AG04449 (cell line): ENCODE results near the gene TSC1.

Source experiments
- CTCF ChIA-PET: fragments of 350-600 bp; formaldehyde crosslinking; extraction: SDS; loops from one replicate; lab custom pipeline; 2021; ENCODE audit warnings: antibody characterized with exemption; lab: Yijun Ruan, JAX
- POLR2A ChIA-PET: fragments of 400-600, 350-600 bp; formaldehyde crosslinking; extraction: SDS; loops from one replicate; lab custom pipeline; 2020; ENCODE audit warnings: antibody characterized with exemption, inconsistent platforms; lab: Yijun Ruan, JAX
- DNase-seq: peaks from one replicate; pipeline ENCODE4 v3.0.0-alpha.2; 2010; ENCODE audit warnings: low read depth, low spot score
- H3K4me3 ChIP-seq: 2 replicates; pipeline ENCODE4 v1.5.1; 2011; ENCODE audit warnings: low read depth, mild to moderate bottlenecking, control low read depth, low read length
- TF ChIP-seq, protein P1 (sequence below): IDR thresholded peaks from one replicate; pipeline ENCODE4 v1.5.1; 2011; ENCODE audit warnings: mild to moderate bottlenecking, moderate library complexity, low read length, control low read depth, inconsistent platforms; ENCODE audit not compliant: insufficient read depth; ENCODE audit errors: missing control alignments

The TSC1 gene

GRCh38 chr9:132978451-132979131 is 34.2 kb upstream of the TSC1 start, which contains the start of gene GFI1B:
TSS of gene GFI1B (plus strand) at chr9:132978694. CDS start at chr9:132986679, 7,985 bp downstream.
- no peak for DNase-seq
- TF ChIP-seq, protein P1, sequence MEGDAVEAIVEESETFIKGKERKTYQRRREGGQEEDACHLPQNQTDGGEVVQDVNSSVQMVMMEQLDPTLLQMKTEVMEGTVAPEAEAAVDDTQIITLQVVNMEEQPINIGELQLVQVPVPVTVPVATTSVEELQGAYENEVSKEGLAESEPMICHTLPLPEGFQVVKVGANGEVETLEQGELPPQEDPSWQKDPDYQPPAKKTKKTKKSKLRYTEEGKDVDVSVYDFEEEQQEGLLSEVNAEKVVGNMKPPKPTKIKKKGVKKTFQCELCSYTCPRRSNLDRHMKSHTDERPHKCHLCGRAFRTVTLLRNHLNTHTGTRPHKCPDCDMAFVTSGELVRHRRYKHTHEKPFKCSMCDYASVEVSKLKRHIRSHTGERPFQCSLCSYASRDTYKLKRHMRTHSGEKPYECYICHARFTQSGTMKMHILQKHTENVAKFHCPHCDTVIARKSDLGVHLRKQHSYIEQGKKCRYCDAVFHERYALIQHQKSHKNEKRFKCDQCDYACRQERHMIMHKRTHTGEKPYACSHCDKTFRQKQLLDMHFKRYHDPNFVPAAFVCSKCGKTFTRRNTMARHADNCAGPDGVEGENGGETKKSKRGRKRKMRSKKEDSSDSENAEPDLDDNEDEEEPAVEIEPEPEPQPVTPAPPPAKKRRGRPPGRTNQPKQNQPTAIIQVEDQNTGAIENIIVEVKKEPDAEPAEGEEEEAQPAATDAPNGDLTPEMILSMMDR: no peak
- POLR2A ChIA-PET: no interaction called here
- no peak within 1 kb of the TSS for H3K4me3 ChIP-seq
- CTCF ChIA-PET: interaction anchor here (0.7 to 2.2 kb wide), 9 partner anchors 10 to 169 kb away, joined by 3 to 10 read pairs (median 4); no protein-coding TSS in a partner anchor

GRCh38 chr9:132978112-132978450 is 33.7 kb upstream of the TSC1 start:
- H3K4me3 ChIP-seq: no peak overlapping the region
- ChIA-PET CTCF (interaction anchor here (0.9 to 2.6 kb wide), 10 partner anchors 10 to 509 kb away, joined by 3 to 10 read pairs (median 5); no protein-coding TSS in a partner anchor), POLR2A (no interaction called here)
- DNase-seq: no peak
- TF ChIP-seq, protein P1: no peak

DNA sequence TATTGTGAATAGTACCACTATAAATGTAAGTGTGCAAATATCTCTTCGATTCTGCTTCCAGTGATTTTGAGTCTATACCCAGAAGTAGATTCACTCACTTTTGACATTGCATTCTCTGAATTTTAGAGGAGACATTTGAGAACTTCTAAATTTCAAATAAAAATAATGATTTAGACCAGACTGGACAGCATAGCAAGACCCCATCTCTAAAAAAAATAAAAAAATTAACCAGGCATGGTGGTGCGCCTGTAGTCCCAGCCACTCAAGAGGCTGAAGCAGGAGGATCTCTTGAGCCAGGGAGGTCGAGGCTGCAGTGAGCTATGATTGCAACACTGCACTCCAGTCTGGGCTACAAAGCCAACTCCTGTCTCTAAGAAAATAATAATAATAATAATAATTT is 32.2 kb upstream of the TSC1 start:
- DNase-seq: no peak
- H3K4me3 ChIP-seq: no peak overlapping the region
- CTCF ChIA-PET: interaction anchor here (0.9 to 2.9 kb wide), 6 partner anchors 9 to 50 kb away, joined by 3 to 10 read pairs (median 6); no protein-coding TSS in a partner anchor
- TF ChIP-seq, protein P1: no peak
- POLR2A ChIA-PET: no interaction called here

GRCh38 chr9:132975961-132976360 is 31.5 kb upstream of the TSC1 start:
- ChIA-PET POLR2A (interaction anchor here (0.6 kb wide), 1 partner anchor 37 kb away, joined by 4 read pairs; no protein-coding TSS in a partner anchor), CTCF (interaction anchor here (1.3 to 2.9 kb wide), 7 partner anchors 10 to 74 kb away, joined by 3 to 13 read pairs (median 5); no protein-coding TSS in a partner anchor)
- H3K4me3 ChIP-seq: no peak overlapping the region
- no peak for DNase-seq
- TF ChIP-seq, protein P1: no peak

GRCh38 chr9:132973713-132974112 is 29.3 kb upstream of the TSC1 start:
- POLR2A ChIA-PET: no interaction called here
- TF ChIP-seq, protein P1: no peak
- CTCF ChIA-PET: interaction anchor here (0.8 to 2.9 kb wide), 12 partner anchors 8 to 513 kb away, joined by 3 to 7 read pairs (median 4); no protein-coding TSS in a partner anchor
- no peak overlapping the region for H3K4me3 ChIP-seq
- no peak for DNase-seq

DNA sequence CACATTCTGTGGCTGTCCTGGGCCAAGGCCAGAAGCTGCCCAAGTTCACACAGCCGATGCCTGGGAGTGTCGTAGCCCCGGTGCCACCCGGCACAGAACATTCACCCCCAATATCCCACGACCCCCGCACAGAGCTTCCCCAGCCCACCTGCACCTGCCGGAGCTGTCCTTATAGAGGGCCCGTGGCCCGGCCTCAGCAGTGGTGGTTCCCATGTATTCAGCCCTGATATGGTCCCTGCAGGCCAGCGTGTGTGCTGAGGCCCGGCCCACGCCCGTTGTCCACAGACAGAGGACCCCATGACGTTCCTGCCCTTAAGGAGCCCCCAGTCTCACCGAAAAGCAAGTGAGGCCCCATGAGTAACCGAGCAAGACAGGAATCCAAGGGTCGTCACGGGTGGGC is 28.8 kb upstream of the TSC1 start:
- POLR2A ChIA-PET: no interaction called here
- no peak for DNase-seq
- CTCF ChIA-PET: interaction anchor here (0.7 to 2.3 kb wide), 16 partner anchors 9 to 513 kb away, joined by 3 to 7 read pairs (median 4); no protein-coding TSS in a partner anchor

More for the DNA sequence above, 28.8 kb upstream of the TSC1 start:
- H3K4me3 ChIP-seq: no peak overlapping the region
- TF ChIP-seq, protein P1: no peak
